ENCODE results near the gene TJP2. TPM values are rescaled to one million over a fixed set of nuclear protein-coding genes. Genes with fewer than 3 reads are reported as not detected.

TJP2 gene
- total RNA-seq, 1 experiment from 2014 or later, result 155 TPM

DNA sequence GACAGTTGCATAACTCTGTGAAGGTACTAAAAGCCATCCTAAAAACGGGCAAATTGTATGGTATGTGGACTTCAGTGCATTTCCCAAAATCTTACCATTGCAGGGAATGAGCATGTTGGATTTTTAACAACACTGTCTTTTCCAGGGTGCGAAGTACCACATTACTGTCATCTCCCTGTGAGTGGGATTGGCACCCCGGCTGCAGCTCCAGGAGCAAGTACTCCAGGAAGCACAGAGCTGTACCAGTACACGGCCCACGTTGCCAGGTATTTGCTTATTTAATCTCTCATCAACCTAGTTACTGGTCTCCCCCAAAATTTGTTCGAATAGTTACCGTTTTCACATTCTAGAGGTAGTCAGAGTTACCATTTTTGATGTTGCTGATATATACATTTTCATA lies 22.6 kb upstream of the TJP2 start (continued):
- TF ChIP-seq ZNF423 (CRISPR knock-in tag; IDR thresholded peaks at IDR 0.05) (no peak), FOXJ3 (CRISPR knock-in tag; IDR thresholded peaks at IDR 0.05; ENCODE audit: borderline replicate concordance) (no peak), FOXK1 (CRISPR knock-in tag; IDR thresholded peaks at IDR 0.05) (no peak), JAZF1 (CRISPR knock-in tag; IDR thresholded peaks at IDR 0.05) (no peak), GRHL2 (CRISPR knock-in tag; IDR thresholded peaks at IDR 0.05; ENCODE audit: insufficient replicate concordance, severe bottlenecking) (no peak)
- TF ChIP-seq, protein P1, sequence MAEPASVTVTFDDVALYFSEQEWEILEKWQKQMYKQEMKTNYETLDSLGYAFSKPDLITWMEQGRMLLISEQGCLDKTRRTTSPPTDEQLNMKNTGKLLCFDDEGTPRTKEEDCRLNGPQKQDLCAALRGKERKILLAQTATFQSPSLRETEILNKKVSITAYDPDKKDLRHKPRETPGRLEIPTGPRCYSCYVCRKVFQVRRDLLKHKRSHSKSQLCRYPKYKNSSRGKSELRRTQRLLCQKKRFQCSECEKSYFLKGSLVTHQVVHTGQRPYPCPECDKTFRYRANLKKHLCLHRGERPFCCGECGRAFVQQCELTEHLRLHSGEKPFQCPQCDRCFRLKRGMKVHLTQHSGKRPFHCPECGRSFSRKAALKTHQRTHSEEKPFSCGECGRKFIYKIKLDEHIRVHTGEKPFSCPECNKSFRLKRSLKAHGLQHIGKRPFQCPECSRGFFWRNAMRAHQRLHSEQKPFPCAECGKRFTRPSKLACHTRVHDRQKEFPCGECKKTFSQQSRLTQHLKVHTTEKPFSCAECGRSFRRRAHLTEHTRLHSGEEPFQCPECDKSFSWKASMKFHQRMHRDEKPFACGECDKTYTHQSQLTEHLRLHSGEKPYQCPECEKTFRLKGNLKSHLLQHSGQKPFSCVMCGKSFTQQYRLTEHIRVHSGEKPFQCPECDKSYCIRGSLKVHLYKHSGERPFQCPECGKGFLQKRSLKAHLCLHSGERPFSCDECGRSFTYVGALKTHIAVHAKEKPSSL (CRISPR knock-in tag; conservative IDR thresholded peaks at IDR 0.05), result no peak
- TF ChIP-seq, protein P2, sequence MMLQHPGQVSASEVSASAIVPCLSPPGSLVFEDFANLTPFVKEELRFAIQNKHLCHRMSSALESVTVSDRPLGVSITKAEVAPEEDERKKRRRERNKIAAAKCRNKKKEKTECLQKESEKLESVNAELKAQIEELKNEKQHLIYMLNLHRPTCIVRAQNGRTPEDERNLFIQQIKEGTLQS (CRISPR knock-in tag; conservative IDR thresholded peaks at IDR 0.05), result no peak

DNA sequence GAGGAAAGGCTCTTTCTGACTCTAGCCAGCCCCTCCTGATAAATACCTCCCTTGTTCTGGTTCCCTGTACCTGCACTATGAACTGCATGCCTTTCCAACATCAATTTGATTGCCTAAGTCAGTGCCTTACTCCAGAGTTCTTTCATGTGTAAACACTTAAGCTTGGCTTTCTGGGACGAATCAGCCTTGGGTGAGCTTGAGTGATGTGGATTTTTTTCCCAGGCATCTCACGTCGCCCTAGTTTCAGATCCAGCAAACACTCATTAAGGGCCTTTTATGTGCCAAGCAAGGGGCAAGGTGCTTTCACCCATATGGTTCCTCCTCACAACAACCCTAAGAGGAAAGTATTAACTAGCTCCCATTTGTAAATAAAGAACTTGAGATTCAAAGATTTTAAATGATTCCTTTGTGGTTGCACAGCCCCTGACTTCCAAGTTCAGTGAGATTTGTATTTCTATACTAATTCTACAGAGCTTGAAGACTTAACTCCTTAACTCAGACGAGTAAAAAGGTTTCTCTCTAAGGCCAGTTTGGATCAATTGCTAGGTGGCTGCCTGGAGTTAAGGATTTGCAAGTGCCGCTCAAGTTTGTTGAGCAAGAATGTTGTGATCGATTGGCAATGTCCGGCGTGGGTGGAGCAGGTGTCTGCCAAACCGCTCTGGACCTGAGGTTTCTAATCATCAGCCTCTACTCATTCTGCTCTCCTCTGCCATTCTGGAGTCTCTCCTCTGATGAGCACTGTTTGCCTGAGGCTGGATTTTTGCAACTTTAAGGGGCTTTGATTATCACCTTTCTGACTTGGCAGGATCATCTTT lies 20.2 kb upstream of the TJP2 start:
- H3K36me3 Mint-ChIP-seq, result peaks cover 24% of the 10 kb centered on the region
- no peak; the same call in 1 of the 2 replicates for ATAC-seq
- TF ChIP-seq, protein P3, sequence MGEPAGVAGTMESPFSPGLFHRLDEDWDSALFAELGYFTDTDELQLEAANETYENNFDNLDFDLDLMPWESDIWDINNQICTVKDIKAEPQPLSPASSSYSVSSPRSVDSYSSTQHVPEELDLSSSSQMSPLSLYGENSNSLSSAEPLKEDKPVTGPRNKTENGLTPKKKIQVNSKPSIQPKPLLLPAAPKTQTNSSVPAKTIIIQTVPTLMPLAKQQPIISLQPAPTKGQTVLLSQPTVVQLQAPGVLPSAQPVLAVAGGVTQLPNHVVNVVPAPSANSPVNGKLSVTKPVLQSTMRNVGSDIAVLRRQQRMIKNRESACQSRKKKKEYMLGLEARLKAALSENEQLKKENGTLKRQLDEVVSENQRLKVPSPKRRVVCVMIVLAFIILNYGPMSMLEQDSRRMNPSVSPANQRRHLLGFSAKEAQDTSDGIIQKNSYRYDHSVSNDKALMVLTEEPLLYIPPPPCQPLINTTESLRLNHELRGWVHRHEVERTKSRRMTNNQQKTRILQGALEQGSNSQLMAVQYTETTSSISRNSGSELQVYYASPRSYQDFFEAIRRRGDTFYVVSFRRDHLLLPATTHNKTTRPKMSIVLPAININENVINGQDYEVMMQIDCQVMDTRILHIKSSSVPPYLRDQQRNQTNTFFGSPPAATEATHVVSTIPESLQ (CRISPR knock-in tag; IDR thresholded peaks at IDR 0.05), result no peak
- TF ChIP-seq, protein P4, sequence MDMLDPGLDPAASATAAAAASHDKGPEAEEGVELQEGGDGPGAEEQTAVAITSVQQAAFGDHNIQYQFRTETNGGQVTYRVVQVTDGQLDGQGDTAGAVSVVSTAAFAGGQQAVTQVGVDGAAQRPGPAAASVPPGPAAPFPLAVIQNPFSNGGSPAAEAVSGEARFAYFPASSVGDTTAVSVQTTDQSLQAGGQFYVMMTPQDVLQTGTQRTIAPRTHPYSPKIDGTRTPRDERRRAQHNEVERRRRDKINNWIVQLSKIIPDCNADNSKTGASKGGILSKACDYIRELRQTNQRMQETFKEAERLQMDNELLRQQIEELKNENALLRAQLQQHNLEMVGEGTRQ (CRISPR knock-in tag; IDR thresholded peaks at IDR 0.05), result no peak
- TF ChIP-seq TP53 (CRISPR knock-in tag; IDR thresholded peaks at IDR 0.05), result no peak
- no peaks in the 10 kb centered on the region for H3K27me3 Mint-ChIP-seq (ENCODE audit: low read depth)
- H3K4me1 Mint-ChIP-seq, result peaks cover 33% of the 10 kb centered on the region
- no peak overlapping the region for H3K4me3 Mint-ChIP-seq
- peak overlapping the region; percentile 93 for H3K27ac Mint-ChIP-seq
- DNase-seq (ENCODE audit: low spot score), result no peak
- ChIA-PET CTCF (interaction anchor here (0.9 kb wide), 1 partner anchor 70 kb away, joined by 4 read pairs; no protein-coding TSS in a partner anchor), POLR2A (interaction anchor here (1.4 kb wide), 1 partner anchor 32 kb away, joined by 4 read pairs; no protein-coding TSS in a partner anchor)
- H3K9me3 Mint-ChIP-seq, result no peaks in the 10 kb centered on the region

DNA sequence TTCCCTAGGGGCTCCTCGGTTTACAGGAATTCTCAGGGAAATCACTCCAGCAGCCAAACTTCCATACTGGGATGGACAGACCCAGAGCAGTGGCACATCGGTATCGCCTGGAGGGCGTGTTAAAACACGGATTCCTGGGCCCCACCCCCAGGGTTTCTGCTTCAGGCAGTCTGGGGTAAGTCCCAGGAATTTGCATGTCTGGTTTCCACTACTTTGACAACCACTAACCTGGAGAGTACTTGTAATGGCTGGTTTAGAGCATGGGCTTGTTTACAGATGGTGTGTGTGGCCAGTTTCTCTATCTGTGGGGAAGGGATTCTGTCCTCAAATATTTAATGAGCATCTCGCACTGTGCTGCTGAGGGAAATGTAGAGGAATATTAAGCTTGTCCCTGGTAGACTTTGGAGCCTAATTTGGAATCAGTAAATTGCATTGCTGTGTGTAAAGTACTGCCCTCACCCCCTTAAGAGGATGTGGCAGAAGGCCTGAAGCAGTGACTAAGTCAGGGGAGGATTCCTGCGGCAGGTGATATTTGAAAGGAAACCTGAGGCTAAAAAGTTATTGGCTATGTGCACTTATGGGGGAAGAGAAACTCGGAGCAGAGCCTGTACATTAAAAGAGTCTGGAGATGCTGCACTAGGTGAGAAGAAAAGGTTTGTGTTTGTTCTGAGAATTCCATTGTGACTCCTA lies 18.6 kb upstream of the TJP2 start:
- CTCF ChIA-PET, result interaction anchor here (1.1 to 2.5 kb wide), 2 partner anchors 38 to 68 kb away, joined by 6 to 10 read pairs; no protein-coding TSS in a partner anchor
- POLR2A ChIA-PET, result no interaction called here
- Mint-ChIP-seq H3K27ac (peak overlapping the region; percentile 96), H3K4me3 (no peak overlapping the region), H3K36me3 (peaks cover 31% of the 10 kb centered on the region), H3K4me1 (peaks cover 32% of the 10 kb centered on the region), H3K27me3 (ENCODE audit: low read depth) (no peaks in the 10 kb centered on the region), H3K9me3 (peaks cover 3% of the 10 kb centered on the region)
- peak; percentile 72 for DNase-seq (ENCODE audit: low spot score)
- peak; percentile 91 for ATAC-seq
- TF ChIP-seq, protein P5, sequence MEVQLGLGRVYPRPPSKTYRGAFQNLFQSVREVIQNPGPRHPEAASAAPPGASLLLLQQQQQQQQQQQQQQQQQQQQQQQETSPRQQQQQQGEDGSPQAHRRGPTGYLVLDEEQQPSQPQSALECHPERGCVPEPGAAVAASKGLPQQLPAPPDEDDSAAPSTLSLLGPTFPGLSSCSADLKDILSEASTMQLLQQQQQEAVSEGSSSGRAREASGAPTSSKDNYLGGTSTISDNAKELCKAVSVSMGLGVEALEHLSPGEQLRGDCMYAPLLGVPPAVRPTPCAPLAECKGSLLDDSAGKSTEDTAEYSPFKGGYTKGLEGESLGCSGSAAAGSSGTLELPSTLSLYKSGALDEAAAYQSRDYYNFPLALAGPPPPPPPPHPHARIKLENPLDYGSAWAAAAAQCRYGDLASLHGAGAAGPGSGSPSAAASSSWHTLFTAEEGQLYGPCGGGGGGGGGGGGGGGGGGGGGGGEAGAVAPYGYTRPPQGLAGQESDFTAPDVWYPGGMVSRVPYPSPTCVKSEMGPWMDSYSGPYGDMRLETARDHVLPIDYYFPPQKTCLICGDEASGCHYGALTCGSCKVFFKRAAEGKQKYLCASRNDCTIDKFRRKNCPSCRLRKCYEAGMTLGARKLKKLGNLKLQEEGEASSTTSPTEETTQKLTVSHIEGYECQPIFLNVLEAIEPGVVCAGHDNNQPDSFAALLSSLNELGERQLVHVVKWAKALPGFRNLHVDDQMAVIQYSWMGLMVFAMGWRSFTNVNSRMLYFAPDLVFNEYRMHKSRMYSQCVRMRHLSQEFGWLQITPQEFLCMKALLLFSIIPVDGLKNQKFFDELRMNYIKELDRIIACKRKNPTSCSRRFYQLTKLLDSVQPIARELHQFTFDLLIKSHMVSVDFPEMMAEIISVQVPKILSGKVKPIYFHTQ (CRISPR knock-in tag; IDR thresholded peaks at IDR 0.05), result no peak
- no peak for TF ChIP-seq TP53 (CRISPR knock-in tag; IDR thresholded peaks at IDR 0.05)
- no peak for TF ChIP-seq SMAD4 (CRISPR knock-in tag; IDR thresholded peaks at IDR 0.05)
- TF ChIP-seq, protein P6, sequence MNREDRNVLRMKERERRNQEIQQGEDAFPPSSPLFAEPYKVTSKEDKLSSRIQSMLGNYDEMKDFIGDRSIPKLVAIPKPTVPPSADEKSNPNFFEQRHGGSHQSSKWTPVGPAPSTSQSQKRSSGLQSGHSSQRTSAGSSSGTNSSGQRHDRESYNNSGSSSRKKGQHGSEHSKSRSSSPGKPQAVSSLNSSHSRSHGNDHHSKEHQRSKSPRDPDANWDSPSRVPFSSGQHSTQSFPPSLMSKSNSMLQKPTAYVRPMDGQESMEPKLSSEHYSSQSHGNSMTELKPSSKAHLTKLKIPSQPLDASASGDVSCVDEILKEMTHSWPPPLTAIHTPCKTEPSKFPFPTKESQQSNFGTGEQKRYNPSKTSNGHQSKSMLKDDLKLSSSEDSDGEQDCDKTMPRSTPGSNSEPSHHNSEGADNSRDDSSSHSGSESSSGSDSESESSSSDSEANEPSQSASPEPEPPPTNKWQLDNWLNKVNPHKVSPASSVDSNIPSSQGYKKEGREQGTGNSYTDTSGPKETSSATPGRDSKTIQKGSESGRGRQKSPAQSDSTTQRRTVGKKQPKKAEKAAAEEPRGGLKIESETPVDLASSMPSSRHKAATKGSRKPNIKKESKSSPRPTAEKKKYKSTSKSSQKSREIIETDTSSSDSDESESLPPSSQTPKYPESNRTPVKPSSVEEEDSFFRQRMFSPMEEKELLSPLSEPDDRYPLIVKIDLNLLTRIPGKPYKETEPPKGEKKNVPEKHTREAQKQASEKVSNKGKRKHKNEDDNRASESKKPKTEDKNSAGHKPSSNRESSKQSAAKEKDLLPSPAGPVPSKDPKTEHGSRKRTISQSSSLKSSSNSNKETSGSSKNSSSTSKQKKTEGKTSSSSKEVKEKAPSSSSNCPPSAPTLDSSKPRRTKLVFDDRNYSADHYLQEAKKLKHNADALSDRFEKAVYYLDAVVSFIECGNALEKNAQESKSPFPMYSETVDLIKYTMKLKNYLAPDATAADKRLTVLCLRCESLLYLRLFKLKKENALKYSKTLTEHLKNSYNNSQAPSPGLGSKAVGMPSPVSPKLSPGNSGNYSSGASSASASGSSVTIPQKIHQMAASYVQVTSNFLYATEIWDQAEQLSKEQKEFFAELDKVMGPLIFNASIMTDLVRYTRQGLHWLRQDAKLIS (CRISPR knock-in tag; IDR thresholded peaks at IDR 0.05; ENCODE audit: borderline replicate concordance), result no peak
- no peak for TF ChIP-seq TEAD1 (CRISPR knock-in tag; IDR thresholded peaks at IDR 0.05)
- TF ChIP-seq NFE2L1 (CRISPR knock-in tag; IDR thresholded peaks at IDR 0.05), result no peak
- no peak for TF ChIP-seq ZNF317 (CRISPR knock-in tag; IDR thresholded peaks at IDR 0.05; ENCODE audit: borderline replicate concordance, low read depth)
- TF ChIP-seq NR2C2 (CRISPR knock-in tag; IDR thresholded peaks at IDR 0.05), result no peak
- TF ChIP-seq HMGA2 (CRISPR knock-in tag; IDR thresholded peaks at IDR 0.05), result no peak
- no peak for TF ChIP-seq OVOL2 (CRISPR knock-in tag; IDR thresholded peaks at IDR 0.05; ENCODE audit: borderline replicate concordance)
